HEK293T (cell line): Measurements from ENCODE around the gene RASGRP4.

Source experiments
- ARNT ChIP-seq: fragments of 450-650 bp; IDR thresholded peaks from 2 replicates; pipeline ENCODE4 v1.6.1; 2017; ENCODE audit warnings: mild to moderate bottlenecking
- BHLHE40 ChIP-seq: fragments of 450-650 bp; IDR thresholded peaks from 2 replicates; pipeline ENCODE4 v1.6.1; 2016; ENCODE audit warnings: mild to moderate bottlenecking, moderate library complexity, borderline replicate concordance
- FOXA1 ChIP-seq: fragments of 450-650 bp; IDR thresholded peaks from 2 replicates; pipeline ENCODE4 v1.6.1; 2016; ENCODE audit warnings: mild to moderate bottlenecking
- SP1 ChIP-seq: fragments of 450-650 bp; IDR thresholded peaks from 2 replicates; pipeline ENCODE4 v1.6.1; 2017
- ZNF384 ChIP-seq: fragments of 450-650 bp; IDR thresholded peaks from 2 replicates; pipeline ENCODE4 v1.6.1; 2016

GRCh38 chr19:38394488-38394887 lies 31.5 kb downstream of the RASGRP4 start:
- TF ChIP-seq ZNF384 (no peak), BHLHE40 (no peak), SP1 (no peak), FOXA1 (no peak), ARNT (no peak)
